Activated CD4-positive, alpha-beta T cell treated with anti-CD3 and anti-CD28 coated beads, Interleukin-2, amount 10 ng/mL, durations not matched to agents 7 days and 5 days (primary cell): ENCODE data around the gene BCAS3. TPM values are rescaled to one million over a fixed set of nuclear protein-coding genes. Genes with fewer than 3 reads are reported as not detected.
"Not testable (repeated sequence)": the region's sequence is repeated elsewhere in the genome, so short reads cannot be mapped to it uniquely, and the experiment has no call there.

Experiments used
- CTCF ChIA-PET: fragments of 350-600 bp; sonication (Branson Sonifier 250); formaldehyde crosslinking; loops from one replicate; lab custom pipeline; 2021; ENCODE audit warnings: antibody characterized with exemption; lab: Charles Lee
- POLR2A ChIA-PET: fragments of 350-600 bp; sonication (Branson Sonifier 250); formaldehyde crosslinking; loops from one replicate; lab custom pipeline; 2021; ENCODE audit warnings: antibody characterized with exemption; lab: Charles Lee
- DNase-seq: peaks from one replicate; pipeline ENCODE4 v3.0.0-alpha.2; 2020
- H3K27ac Mint-ChIP-seq: one replicate; pipeline ENCODE4 v1.8.0; 2021; ENCODE audit warnings: mild to moderate bottlenecking, moderate library complexity, mixed read lengths
- H3K27me3 Mint-ChIP-seq: one replicate; pipeline ENCODE4 v1.8.0; 2021; ENCODE audit warnings: mixed read lengths
- H3K36me3 Mint-ChIP-seq: one replicate; pipeline ENCODE4 v1.8.0; 2021; ENCODE audit warnings: low read depth, mixed read lengths
- H3K4me1 Mint-ChIP-seq: one replicate; pipeline ENCODE4 v1.8.0; 2021; ENCODE audit warnings: mixed read lengths
- H3K4me3 Mint-ChIP-seq: one replicate; pipeline ENCODE4 v1.8.0; 2021; ENCODE audit warnings: mild to moderate bottlenecking, moderate library complexity, mixed read lengths
- H3K9me3 Mint-ChIP-seq: one replicate; pipeline ENCODE4 v1.8.0; 2021; ENCODE audit warnings: mixed read lengths
- total RNA-seq, 2 experiments: library from RNA; stranded (reverse); gene quantifications; one replicate each; pipeline ENCODE4 v1.2.3, GENCODE V29; 2021

BCAS3 gene
- total RNA-seq, 2 experiments from 2014 or later: 15.5 to 16.4 TPM

DNA sequence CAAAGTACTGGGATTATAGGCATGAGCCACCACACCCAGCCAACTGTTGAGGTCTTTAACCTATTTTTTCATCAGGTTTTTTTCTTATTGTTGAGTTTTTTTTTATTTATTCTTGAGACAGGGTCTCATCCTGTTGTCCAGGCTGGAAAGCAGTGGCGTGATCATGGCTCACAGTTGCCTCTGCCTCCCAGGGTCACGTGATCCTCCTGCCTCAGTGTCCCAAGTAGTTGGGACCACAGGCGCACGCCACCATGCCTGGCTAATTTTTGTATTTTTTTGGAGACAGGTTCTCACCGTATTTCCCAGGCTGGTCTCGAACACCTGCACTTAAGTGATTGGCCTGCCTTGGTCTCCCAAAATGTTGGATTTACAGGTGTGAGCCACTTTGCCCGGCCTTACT, 95.9 kb downstream of the BCAS3 start:
- ChIA-PET CTCF (no interaction called here), POLR2A (no interaction called here)
- no peaks in the 10 kb centered on the region for H3K36me3 Mint-ChIP-seq
- no peak overlapping the region for H3K27ac Mint-ChIP-seq
- no peaks in the 10 kb centered on the region for H3K4me1 Mint-ChIP-seq
- no peak for DNase-seq
- no peak overlapping the region for H3K4me3 Mint-ChIP-seq
- no peaks in the 10 kb centered on the region for H3K9me3 Mint-ChIP-seq
- no peaks in the 10 kb centered on the region for H3K27me3 Mint-ChIP-seq

DNA sequence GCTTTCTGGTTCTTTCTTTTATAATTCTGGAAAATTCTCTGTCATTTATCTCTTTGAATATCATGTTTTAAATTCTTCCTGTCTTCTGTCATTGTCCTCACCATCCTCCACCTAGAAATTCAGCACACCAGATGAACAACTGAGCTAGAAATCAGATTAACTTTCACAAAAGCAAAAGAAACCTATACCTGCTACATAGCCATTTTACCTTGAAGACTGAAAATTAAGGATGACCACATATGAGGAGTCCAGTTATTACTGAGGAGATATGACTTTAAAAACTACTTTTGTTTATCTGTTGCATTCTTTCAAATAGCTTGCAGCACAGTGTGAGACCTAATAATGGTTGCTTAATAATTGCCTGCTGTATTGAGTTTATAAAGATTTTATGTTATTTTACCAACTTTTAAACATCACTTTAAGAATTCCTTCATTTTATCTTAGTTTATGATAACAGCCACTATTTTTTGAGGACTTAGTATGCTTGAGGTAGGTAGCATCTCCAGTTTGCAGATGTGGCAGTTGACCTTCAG, 104.3 kb downstream of the BCAS3 start:
- no peak for DNase-seq
- no peaks in the 10 kb centered on the region for H3K27me3 Mint-ChIP-seq
- ChIA-PET POLR2A (no interaction called here), CTCF (no interaction called here)
- H3K36me3 Mint-ChIP-seq: no peaks in the 10 kb centered on the region
- H3K27ac Mint-ChIP-seq: no peak overlapping the region
- H3K4me1 Mint-ChIP-seq: no peaks in the 10 kb centered on the region
- no peaks in the 10 kb centered on the region for H3K9me3 Mint-ChIP-seq
- H3K4me3 Mint-ChIP-seq: no peak overlapping the region

DNA sequence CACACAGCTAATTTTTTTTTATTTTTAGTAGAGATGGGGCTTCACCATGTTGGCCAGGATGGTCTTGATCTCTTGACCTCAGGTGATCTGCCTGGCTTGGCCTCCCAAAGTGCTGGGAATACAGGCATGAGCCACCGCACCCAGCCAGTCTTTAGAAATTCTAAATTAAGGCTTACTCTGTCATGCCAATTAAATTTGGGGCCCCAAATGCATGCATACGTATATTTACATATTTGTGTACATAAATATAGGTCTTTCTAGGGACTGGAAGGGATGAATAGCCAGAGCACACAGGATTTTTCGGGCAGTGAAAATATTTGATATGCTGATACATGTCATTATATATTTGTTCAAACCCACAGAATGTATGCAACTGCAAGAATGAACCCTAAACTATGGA, 105.1 kb downstream of the BCAS3 start:
- POLR2A ChIA-PET: no interaction called here
- CTCF ChIA-PET: no interaction called here

DNA sequence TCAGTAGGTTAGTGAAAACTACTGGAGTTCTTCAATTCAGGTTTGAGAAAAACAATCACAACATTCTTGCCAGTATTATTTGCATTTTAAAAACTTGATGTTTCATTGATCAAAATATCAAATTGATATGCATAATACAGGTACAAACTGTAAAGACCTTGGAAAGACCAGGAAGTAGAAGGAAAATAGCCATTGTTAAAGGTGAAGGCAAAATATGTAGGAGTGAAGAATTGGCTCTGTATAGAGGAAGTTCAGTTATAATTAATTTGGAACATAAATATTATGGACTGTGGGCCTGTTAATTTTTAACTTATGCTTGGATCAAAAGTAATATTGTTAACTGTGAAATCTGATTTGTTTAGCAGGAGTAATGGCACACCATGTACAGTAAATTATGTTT, 112.6 kb downstream of the BCAS3 start:
- no peak overlapping the region for H3K27ac Mint-ChIP-seq
- CTCF ChIA-PET: no interaction called here
- no peak for DNase-seq
- no peaks in the 10 kb centered on the region for H3K27me3 Mint-ChIP-seq
- no peak overlapping the region for H3K4me3 Mint-ChIP-seq
- POLR2A ChIA-PET: no interaction called here
- H3K4me1 Mint-ChIP-seq: no peaks in the 10 kb centered on the region
- no peaks in the 10 kb centered on the region for H3K36me3 Mint-ChIP-seq
- no peaks in the 10 kb centered on the region for H3K9me3 Mint-ChIP-seq

More for the DNA sequence above, 105.1 kb downstream of the BCAS3 start:
- DNase-seq: no peak
- no peaks in the 10 kb centered on the region for H3K36me3 Mint-ChIP-seq
- no peaks in the 10 kb centered on the region for H3K9me3 Mint-ChIP-seq
- H3K27me3 Mint-ChIP-seq: no peaks in the 10 kb centered on the region
- H3K4me3 Mint-ChIP-seq: no peak overlapping the region
- no peaks in the 10 kb centered on the region for H3K4me1 Mint-ChIP-seq
- no peak overlapping the region for H3K27ac Mint-ChIP-seq

DNA sequence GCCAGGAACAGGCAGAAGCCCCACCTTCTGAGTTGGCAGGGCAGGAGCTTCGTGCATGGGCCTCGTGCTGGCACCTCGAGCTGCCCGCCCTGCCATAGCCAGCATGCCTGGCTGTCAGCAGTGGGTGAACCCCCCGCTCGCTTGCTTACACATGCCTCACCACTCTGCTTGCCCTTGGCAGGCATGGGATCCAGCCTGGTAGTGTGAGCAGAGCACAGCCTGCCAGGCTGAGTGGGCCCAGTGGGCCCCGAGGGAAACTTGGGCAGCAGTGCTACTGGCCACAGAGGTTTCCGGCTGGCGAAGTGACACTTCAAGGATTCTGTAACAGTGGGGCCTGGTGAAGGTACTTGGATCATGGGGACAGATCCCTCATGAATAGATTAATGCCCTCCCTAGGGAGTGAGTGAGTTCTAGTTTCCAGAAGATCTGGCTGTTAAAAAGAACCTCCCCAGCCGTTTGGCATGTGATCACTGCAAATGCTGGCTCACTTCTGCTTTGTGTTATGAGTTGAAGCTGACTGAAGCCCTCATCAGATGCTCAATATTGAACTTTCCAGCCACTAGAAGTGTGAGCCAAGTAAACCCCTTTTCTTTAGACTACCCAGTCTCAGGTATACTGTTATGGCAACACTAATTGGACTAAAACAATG, 114.7 kb downstream of the BCAS3 start:
- Mint-ChIP-seq H3K36me3 (no peaks in the 10 kb centered on the region), H3K4me3 (no peak overlapping the region), H3K27me3 (no peaks in the 10 kb centered on the region), H3K4me1 (no peaks in the 10 kb centered on the region), H3K27ac (no peak overlapping the region), H3K9me3 (no peaks in the 10 kb centered on the region)
- ChIA-PET CTCF (interaction anchor here (0.5 kb wide), 1 partner anchor 21 kb away, joined by 5 read pairs; no protein-coding TSS in a partner anchor), POLR2A (no interaction called here)
- no peak for DNase-seq

DNA sequence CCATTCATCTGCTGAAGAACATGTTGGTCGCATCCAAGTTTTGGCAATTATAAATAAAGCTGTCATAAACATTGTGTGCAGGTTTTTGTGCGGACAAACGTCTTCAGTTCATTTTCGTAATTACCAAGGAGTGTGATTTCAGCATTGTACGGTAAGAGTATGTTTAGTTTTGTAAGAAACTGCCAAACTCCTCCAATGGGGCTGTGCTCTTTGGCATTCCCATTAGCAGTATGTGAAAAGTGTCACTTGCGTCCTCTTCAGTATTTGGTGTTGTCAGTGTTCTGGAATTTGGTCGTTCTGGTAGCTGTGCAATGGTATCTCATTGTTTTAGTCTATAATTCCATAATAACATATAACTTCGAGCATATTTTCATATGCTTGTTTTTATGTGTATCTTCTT, 120.9 kb downstream of the BCAS3 start:
- H3K4me1 Mint-ChIP-seq: no peaks in the 10 kb centered on the region
- no peaks in the 10 kb centered on the region for H3K36me3 Mint-ChIP-seq
- CTCF ChIA-PET: interaction anchor here (1.7 kb wide), 1 partner anchor 12 kb away, joined by 4 read pairs; no protein-coding TSS in a partner anchor
- H3K27me3 Mint-ChIP-seq: no peaks in the 10 kb centered on the region
- H3K9me3 Mint-ChIP-seq: no peaks in the 10 kb centered on the region
- DNase-seq: no peak
- POLR2A ChIA-PET: no interaction called here
- H3K4me3 Mint-ChIP-seq: no peak overlapping the region
- H3K27ac Mint-ChIP-seq: no peak overlapping the region

DNA sequence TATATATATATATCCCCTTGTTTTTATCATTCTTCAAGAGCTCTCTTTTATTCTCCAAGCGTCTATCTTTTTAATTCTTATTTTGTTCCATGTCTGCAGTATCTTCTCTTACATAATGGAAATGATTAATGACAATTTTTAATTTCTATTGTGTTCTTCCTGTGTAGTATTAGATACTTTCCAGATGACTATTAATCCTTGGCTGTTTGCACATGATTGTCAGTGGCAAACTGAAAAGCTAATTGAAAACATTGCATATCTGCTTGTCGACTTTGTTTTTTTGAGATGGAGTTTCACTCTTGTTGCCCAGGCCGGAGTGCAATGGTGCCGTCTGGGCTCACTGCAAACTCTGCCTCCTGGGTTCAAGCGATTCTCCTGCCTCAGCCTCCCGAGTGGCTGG, 124.7 kb downstream of the BCAS3 start:
- Mint-ChIP-seq H3K4me3 (no peak overlapping the region), H3K27ac (no peak overlapping the region), H3K36me3 (no peaks in the 10 kb centered on the region), H3K4me1 (no peaks in the 10 kb centered on the region), H3K27me3 (no peaks in the 10 kb centered on the region), H3K9me3 (no peaks in the 10 kb centered on the region)
- ChIA-PET CTCF (no interaction called here), POLR2A (no interaction called here)
- DNase-seq: no peak

DNA sequence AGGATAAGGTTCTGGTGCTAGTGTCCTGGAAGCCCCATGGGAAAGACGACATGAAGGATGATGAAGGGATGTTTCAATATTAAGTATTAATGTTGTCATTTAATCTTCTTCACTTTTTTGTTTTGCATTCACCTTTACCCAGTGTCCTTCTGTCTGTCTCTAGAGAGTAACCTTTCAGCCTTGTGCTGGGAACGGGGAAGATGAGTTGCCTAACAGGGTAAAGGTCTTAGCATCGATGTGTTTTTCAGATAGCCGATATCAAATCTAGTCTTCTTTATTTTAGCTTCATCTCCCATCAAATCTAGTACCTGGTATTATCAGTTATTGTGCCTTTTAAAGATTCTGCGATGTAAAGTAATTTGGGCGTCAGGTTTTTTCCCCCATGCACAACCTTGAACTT, 125.4 kb downstream of the BCAS3 start:
- DNase-seq: no peak
- Mint-ChIP-seq H3K27me3 (no peaks in the 10 kb centered on the region), H3K4me1 (no peaks in the 10 kb centered on the region), H3K27ac (no peak overlapping the region), H3K9me3 (no peaks in the 10 kb centered on the region), H3K36me3 (no peaks in the 10 kb centered on the region), H3K4me3 (no peak overlapping the region)
- POLR2A ChIA-PET: no interaction called here
- CTCF ChIA-PET: no interaction called here

DNA sequence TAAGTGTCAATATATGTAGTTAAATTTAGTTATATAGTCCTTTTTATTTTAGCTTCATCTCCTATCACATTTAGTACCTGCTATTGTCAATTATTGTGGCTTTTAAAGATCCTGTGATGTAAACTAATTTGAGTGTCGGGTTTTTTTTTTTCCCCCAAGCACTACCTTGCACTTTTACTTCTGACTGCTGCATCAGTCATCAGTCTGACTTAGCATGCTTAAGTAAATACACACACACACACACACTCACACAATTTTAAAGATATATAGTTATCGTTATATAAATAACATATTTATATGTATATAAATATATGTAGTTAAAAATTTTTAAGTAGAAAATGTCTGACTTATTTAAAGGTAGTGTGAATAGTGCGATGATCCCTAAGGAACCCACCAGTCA, 127.2 kb downstream of the BCAS3 start:
- Mint-ChIP-seq H3K4me3 (no peak overlapping the region), H3K4me1 (no peaks in the 10 kb centered on the region), H3K36me3 (no peaks in the 10 kb centered on the region), H3K9me3 (no peaks in the 10 kb centered on the region), H3K27me3 (no peaks in the 10 kb centered on the region), H3K27ac (no peak overlapping the region)
- DNase-seq: no peak
- ChIA-PET POLR2A (no interaction called here), CTCF (interaction anchor here (0.6 kb wide), 1 partner anchor 70 kb away, joined by 3 read pairs; no protein-coding TSS in a partner anchor)

DNA sequence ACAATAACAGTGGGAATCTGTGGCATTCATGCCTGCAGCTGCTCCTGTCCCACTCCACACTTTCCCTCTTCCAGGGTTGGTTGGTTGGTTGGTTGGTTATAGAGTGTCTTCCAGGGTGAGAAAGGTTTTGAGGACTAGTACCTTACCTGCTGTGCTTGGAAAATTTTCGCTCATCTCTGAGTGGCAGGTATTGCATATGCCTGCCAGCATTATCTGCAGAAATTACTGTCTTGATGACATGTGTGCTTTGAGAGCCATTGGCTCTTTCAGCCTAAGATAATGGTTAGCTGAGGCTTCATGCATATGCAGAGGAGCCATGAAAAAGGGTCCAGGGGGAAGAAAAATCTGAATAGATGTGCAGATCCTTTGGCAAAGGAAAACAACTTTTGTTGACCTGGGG, 131.8 kb downstream of the BCAS3 start:
- POLR2A ChIA-PET: no interaction called here
- CTCF ChIA-PET: interaction anchor here (1.3 kb wide), 1 partner anchor 12 kb away, joined by 4 read pairs; no protein-coding TSS in a partner anchor
- no peaks in the 10 kb centered on the region for H3K36me3 Mint-ChIP-seq
- H3K27me3 Mint-ChIP-seq: no peaks in the 10 kb centered on the region
- no peak for DNase-seq
- no peaks in the 10 kb centered on the region for H3K4me1 Mint-ChIP-seq
- H3K4me3 Mint-ChIP-seq: no peak overlapping the region
- no peak overlapping the region for H3K27ac Mint-ChIP-seq
- H3K9me3 Mint-ChIP-seq: peaks cover 3% of the 10 kb centered on the region

DNA sequence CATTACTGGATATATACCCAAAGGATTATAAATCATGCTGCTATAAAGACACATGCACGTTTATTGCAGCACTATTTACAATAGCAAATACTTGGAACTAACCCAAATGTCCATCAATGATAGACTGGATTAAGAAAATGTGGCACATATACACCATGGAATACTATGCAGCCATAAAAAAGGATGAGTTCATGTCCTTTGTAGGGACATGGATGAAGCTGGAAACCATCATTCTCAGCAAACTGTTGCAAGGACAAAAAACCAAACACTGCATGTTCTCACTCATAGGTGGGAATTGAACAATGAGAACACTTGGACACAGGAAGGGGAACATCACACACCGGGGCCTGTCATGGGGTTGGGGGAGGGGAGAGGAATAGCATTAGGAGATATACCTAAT, 137.3 kb downstream of the BCAS3 start:
- POLR2A ChIA-PET, CTCF ChIA-PET, H3K9me3 Mint-ChIP-seq, H3K4me3 Mint-ChIP-seq, H3K4me1 Mint-ChIP-seq, H3K27me3 Mint-ChIP-seq, H3K36me3 Mint-ChIP-seq, H3K27ac Mint-ChIP-seq, DNase-seq: not testable (repeated sequence)

DNA sequence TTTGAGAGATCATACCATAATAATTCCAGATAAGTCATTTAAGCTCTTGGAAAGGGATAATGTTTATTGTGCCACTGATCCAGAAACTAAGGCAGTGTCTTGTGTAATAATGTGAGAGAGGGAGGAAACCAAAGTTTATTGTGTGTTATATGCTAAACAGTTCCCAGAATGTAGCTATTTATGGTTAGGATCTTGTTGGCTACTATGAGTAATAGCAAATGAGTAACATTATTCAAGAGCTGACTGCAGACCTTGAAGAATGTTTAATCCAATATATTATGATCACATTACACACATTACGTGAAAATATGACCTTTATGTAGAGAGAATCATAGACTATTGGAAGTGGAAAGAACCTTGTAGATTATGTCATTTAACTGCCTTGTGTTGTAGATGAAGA, 139.5 kb downstream of the BCAS3 start:
- CTCF ChIA-PET: interaction anchor here (0.6 kb wide), 1 partner anchor 1390 kb away, joined by 4 read pairs; no protein-coding TSS in a partner anchor
- Mint-ChIP-seq H3K4me3 (no peak overlapping the region), H3K36me3 (no peaks in the 10 kb centered on the region), H3K4me1 (no peaks in the 10 kb centered on the region), H3K27ac (no peak overlapping the region), H3K27me3 (no peaks in the 10 kb centered on the region), H3K9me3 (peaks cover 3% of the 10 kb centered on the region)
- DNase-seq: no peak
- POLR2A ChIA-PET: no interaction called here

DNA sequence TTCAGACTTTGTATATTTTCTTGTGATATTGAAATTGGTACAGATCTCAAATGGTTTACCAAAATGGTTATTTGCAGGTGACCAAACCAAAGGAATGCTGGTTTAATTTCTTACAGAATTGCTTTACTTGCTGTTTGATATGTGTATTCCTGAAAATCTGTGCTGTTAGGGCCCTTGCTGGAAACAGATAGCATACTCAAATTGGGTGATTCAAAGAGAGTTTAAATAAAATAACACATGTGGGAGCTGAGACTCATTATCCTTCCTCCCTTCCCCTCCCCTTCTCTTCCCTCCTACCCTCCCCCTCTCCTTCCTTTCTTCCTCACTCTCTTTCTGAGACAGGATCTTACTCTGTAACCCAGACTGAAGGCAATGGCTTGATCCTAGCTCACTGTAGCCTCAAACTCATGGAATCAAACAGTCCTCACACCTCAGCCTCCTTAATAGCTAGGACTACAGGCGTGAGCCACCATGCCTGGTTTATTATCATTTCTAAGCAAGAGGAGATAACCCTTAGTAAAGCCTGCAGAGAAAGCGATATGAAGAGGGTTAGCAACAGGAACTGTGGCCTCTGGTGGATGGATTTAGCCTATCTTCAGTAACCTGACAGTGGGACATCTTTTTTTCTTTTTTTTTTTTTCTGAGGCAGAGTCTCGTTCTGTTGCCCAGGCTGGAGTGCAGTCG, 141.9 kb downstream of the BCAS3 start:
- Mint-ChIP-seq H3K27me3 (no peaks in the 10 kb centered on the region), H3K27ac (no peak overlapping the region), H3K4me1 (no peaks in the 10 kb centered on the region), H3K9me3 (no peaks in the 10 kb centered on the region), H3K36me3 (no peaks in the 10 kb centered on the region), H3K4me3 (no peak overlapping the region)
- no peak for DNase-seq
- POLR2A ChIA-PET: no interaction called here
- CTCF ChIA-PET: no interaction called here
